ENCODE measurements around the gene MLLT10.

MLLT10 gene

GRCh38 chr10:21661935-21662334, 127.9 kb downstream of the MLLT10 start:
- Mint-ChIP-seq H3K4me1 (ENCODE audit: low read depth) (peaks cover 21% of the 10 kb centered on the region), H3K4me3 (no peak overlapping the region), H3K27ac (no peak overlapping the region), H3K27me3 (ENCODE audit: low read depth) (no peaks in the 10 kb centered on the region), H3K36me3 (ENCODE audit: low read depth) (peaks cover 5% of the 10 kb centered on the region), H3K9me3 (no peaks in the 10 kb centered on the region)
- DNase-seq (ENCODE audit: low spot score): no peak

GRCh38 chr10:21662635-21663034, 128.6 kb downstream of the MLLT10 start:
- Mint-ChIP-seq H3K4me3 (no peak overlapping the region), H3K9me3 (no peaks in the 10 kb centered on the region), H3K27me3 (ENCODE audit: low read depth) (no peaks in the 10 kb centered on the region), H3K27ac (no peak overlapping the region), H3K4me1 (ENCODE audit: low read depth) (peaks cover 25% of the 10 kb centered on the region), H3K36me3 (ENCODE audit: low read depth) (peaks cover 8% of the 10 kb centered on the region)
- no peak for DNase-seq (ENCODE audit: low spot score)

- no peak overlapping the region for H3K4me3 Mint-ChIP-seq
- peaks cover 11% of the 10 kb centered on the region for H3K36me3 Mint-ChIP-seq (ENCODE audit: low read depth)
- no peaks in the 10 kb centered on the region for H3K9me3 Mint-ChIP-seq
- no peaks in the 10 kb centered on the region for H3K27me3 Mint-ChIP-seq (ENCODE audit: low read depth)
- DNase-seq (ENCODE audit: low spot score): no peak
- peaks cover 15% of the 10 kb centered on the region for H3K4me1 Mint-ChIP-seq (ENCODE audit: low read depth)
- H3K27ac Mint-ChIP-seq: no peak overlapping the region
These were observed 134.8 kb downstream of the MLLT10 start for GRCh38 chr10:21668831-21669230.

DNA sequence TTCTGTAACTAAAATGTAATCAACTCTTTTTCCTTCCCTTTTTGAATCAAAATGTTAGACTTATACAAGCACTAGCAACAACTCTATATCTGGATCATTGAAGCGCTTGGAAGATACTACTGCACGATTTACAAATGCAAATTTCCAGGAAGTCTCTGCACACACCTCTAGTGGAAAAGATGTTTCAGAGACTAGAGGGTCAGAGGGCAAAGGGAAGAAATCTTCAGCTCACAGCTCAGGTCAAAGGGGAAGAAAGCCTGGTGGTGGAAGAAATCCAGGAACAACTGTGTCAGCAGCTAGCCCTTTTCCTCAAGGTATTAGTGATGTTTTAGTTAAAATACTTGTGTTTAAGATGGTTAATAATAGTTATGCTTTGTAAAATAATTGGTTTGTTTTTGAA, 136.4 kb downstream of the MLLT10 start:
- peaks cover 13% of the 10 kb centered on the region for H3K36me3 Mint-ChIP-seq (ENCODE audit: low read depth)
- H3K4me1 Mint-ChIP-seq (ENCODE audit: low read depth): peaks cover 15% of the 10 kb centered on the region
- H3K27me3 Mint-ChIP-seq (ENCODE audit: low read depth): no peaks in the 10 kb centered on the region
- H3K27ac Mint-ChIP-seq: no peak overlapping the region
- H3K4me3 Mint-ChIP-seq: no peak overlapping the region
- no peak for DNase-seq (ENCODE audit: low spot score)
- H3K9me3 Mint-ChIP-seq: no peaks in the 10 kb centered on the region

- no peak overlapping the region for H3K4me3 Mint-ChIP-seq
These were observed 139.6 kb downstream of the MLLT10 start for GRCh38 chr10:21673668-21674067.

GRCh38 chr10:21675157-21675796, 141.2 kb downstream of the MLLT10 start:
- Mint-ChIP-seq H3K27me3 (ENCODE audit: low read depth) (no peaks in the 10 kb centered on the region), H3K4me1 (ENCODE audit: low read depth) (peaks cover 5% of the 10 kb centered on the region), H3K4me3 (no peak overlapping the region), H3K36me3 (ENCODE audit: low read depth) (peaks cover 7% of the 10 kb centered on the region), H3K27ac (no peak overlapping the region), H3K9me3 (no peaks in the 10 kb centered on the region)
- no peak for DNase-seq (ENCODE audit: low spot score)

More at GRCh38 chr10:21673668-21674067, 139.6 kb downstream of the MLLT10 start:
- DNase-seq (ENCODE audit: low spot score): no peak
- no peaks in the 10 kb centered on the region for H3K27me3 Mint-ChIP-seq (ENCODE audit: low read depth)
- peaks cover 10% of the 10 kb centered on the region for H3K36me3 Mint-ChIP-seq (ENCODE audit: low read depth)
- H3K4me1 Mint-ChIP-seq (ENCODE audit: low read depth): peaks cover 9% of the 10 kb centered on the region
- no peaks in the 10 kb centered on the region for H3K9me3 Mint-ChIP-seq
- no peak overlapping the region for H3K27ac Mint-ChIP-seq

- Mint-ChIP-seq H3K9me3 (no peaks in the 10 kb centered on the region), H3K4me3 (no peak overlapping the region), H3K27me3 (ENCODE audit: low read depth) (no peaks in the 10 kb centered on the region), H3K27ac (no peak overlapping the region), H3K36me3 (ENCODE audit: low read depth) (peaks cover 10% of the 10 kb centered on the region), H3K4me1 (ENCODE audit: low read depth) (peaks cover 3% of the 10 kb centered on the region)
- DNase-seq (ENCODE audit: low spot score): no peak
These were observed 143.5 kb downstream of the MLLT10 start for GRCh38 chr10:21677551-21677950.

DNA sequence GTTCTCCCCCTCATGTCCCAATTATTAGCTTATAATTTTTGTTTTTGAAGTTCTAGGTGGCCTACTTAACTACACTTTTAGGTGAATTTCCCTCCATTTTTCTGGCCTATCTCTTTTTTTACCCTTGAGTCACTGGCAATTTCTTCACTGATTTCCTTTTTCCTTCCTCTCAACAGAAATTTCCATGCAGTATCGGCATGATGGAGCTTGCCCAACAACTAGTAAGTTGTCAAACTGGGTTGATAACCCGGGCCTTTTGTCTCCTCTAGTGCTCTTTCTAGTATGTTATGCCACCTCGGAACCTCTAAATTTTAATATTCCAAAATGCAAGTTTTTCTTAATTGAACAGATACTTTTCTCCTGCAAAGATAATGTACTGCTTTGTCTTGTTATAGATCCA, 147.1 kb downstream of the MLLT10 start:
- no peak overlapping the region for H3K4me3 Mint-ChIP-seq
- no peak overlapping the region for H3K27ac Mint-ChIP-seq
- H3K9me3 Mint-ChIP-seq: no peaks in the 10 kb centered on the region
- H3K27me3 Mint-ChIP-seq (ENCODE audit: low read depth): no peaks in the 10 kb centered on the region
- peaks cover 13% of the 10 kb centered on the region for H3K36me3 Mint-ChIP-seq (ENCODE audit: low read depth)
- no peak for DNase-seq (ENCODE audit: low spot score)
- H3K4me1 Mint-ChIP-seq (ENCODE audit: low read depth): no peaks in the 10 kb centered on the region

DNA sequence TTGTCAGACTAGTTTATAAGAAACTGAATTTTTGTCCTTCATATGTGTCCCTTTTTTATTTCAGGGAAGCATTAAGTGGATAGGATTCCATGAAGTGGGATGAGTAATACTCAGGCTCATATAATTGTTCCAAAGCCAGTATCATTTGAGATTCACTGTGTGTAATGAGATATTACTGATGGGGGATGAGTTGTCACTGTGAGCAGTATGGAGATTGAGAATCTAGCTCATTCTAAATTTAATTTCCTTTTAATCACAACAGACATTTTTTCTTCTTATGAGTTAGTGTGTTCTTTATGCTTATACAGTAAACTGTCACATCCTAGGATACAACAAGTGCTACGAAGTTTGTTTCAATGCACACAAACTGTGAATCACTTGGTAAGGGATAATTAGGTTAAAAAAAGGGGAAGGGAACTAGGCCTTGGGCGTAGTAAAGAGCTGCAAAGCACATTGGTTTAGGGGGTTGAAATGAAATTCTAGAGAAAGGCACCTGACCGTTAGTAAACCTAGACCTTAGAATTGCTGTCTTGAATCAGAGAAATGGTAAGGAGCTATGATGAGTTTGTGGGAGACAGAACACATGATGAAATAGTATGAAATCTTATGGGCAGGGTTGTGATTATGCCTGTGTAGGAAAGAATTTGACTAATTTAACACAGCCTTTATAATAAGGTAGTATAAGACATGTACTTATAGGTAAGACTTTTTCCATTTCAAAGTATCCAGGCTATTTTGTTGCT, 153.4 kb downstream of the MLLT10 start:
- H3K36me3 Mint-ChIP-seq (ENCODE audit: low read depth): peaks cover 23% of the 10 kb centered on the region
- no peak for DNase-seq (ENCODE audit: low spot score)
- no peak overlapping the region for H3K27ac Mint-ChIP-seq
- no peaks in the 10 kb centered on the region for H3K9me3 Mint-ChIP-seq
- H3K4me3 Mint-ChIP-seq: no peak overlapping the region
- no peaks in the 10 kb centered on the region for H3K27me3 Mint-ChIP-seq (ENCODE audit: low read depth)
- peaks cover 3% of the 10 kb centered on the region for H3K4me1 Mint-ChIP-seq (ENCODE audit: low read depth)

DNA sequence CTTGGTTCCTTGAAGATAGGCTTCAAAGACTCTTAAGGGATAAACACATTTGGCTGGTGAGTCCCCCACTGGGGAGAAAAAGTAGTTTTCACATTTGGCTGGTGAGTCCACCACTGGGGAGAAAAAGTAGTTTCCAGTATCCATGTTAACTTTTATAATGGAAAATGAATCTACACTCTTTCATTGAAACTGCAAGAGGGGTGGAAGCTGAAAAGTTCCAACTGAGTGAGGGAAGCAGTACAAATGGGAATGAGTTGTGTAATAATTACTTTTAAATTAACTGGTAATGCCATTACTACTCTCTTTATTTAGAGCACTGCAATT, 153.9 kb downstream of the MLLT10 start:
- no peak for DNase-seq (ENCODE audit: low spot score)
- no peaks in the 10 kb centered on the region for H3K27me3 Mint-ChIP-seq (ENCODE audit: low read depth)
- H3K9me3 Mint-ChIP-seq: no peaks in the 10 kb centered on the region
- no peak overlapping the region for H3K27ac Mint-ChIP-seq
- H3K4me1 Mint-ChIP-seq (ENCODE audit: low read depth): peaks cover 3% of the 10 kb centered on the region
- H3K4me3 Mint-ChIP-seq: no peak overlapping the region
- peaks cover 24% of the 10 kb centered on the region for H3K36me3 Mint-ChIP-seq (ENCODE audit: low read depth)

DNA sequence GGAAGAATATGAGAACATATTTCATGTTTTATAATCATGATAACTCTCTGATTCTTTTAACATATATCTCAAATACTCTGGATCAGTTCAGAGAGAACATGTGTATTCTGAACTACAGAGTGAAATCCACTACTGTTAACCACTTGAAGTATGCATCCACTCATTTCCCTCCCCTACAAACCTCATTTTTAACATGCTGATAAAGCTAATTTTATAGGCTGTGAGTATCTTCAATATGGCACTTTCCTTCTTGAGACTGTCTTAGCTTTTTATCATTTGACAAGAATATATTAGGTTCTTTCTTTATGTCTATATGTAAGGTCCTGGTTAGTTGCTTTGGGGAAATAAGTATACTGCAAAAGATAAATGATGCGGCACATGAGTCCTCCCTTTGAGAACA, 154.8 kb downstream of the MLLT10 start:
- no peaks in the 10 kb centered on the region for H3K9me3 Mint-ChIP-seq
- H3K27ac Mint-ChIP-seq: no peak overlapping the region
- peaks cover 24% of the 10 kb centered on the region for H3K36me3 Mint-ChIP-seq (ENCODE audit: low read depth)
- H3K4me1 Mint-ChIP-seq (ENCODE audit: low read depth): peaks cover 3% of the 10 kb centered on the region
- DNase-seq (ENCODE audit: low spot score): no peak
- no peaks in the 10 kb centered on the region for H3K27me3 Mint-ChIP-seq (ENCODE audit: low read depth)
- H3K4me3 Mint-ChIP-seq: no peak overlapping the region

DNA sequence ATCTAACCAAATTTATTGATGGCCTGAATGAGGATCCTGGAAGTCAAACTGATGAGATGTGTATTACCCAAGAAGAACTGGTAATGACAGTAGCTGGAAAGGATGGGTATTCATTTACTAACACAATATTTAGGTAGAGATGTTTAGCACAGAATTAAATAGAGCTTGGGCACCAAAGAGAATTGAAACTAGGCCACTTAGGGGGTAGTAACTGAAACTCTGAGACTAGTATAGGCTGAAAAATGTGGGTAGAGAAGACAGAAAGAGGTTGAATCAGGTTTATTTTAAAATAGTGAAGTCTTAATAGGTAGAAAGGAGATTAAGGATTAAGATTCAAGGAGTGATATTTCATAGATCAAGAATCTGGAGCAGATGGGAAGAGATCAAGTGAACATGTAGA, 155.8 kb downstream of the MLLT10 start:
- H3K36me3 Mint-ChIP-seq (ENCODE audit: low read depth): peaks cover 22% of the 10 kb centered on the region
- no peaks in the 10 kb centered on the region for H3K27me3 Mint-ChIP-seq (ENCODE audit: low read depth)

GRCh38 chr10:21692916-21693315, 158.9 kb downstream of the MLLT10 start:
- Mint-ChIP-seq H3K27me3 (ENCODE audit: low read depth) (no peaks in the 10 kb centered on the region), H3K4me3 (no peak overlapping the region), H3K9me3 (peaks cover 1% of the 10 kb centered on the region), H3K27ac (no peak overlapping the region), H3K36me3 (ENCODE audit: low read depth) (peaks cover 28% of the 10 kb centered on the region), H3K4me1 (ENCODE audit: low read depth) (peaks cover 2% of the 10 kb centered on the region)
- no peak for DNase-seq (ENCODE audit: low spot score)

More for the DNA sequence above, 155.8 kb downstream of the MLLT10 start:
- H3K4me1 Mint-ChIP-seq (ENCODE audit: low read depth): peaks cover 3% of the 10 kb centered on the region
- H3K4me3 Mint-ChIP-seq: no peak overlapping the region
- no peaks in the 10 kb centered on the region for H3K9me3 Mint-ChIP-seq
- no peak for DNase-seq (ENCODE audit: low spot score)
- no peak overlapping the region for H3K27ac Mint-ChIP-seq

- no peak for DNase-seq (ENCODE audit: low spot score)
- H3K27ac Mint-ChIP-seq: no peak overlapping the region
- H3K36me3 Mint-ChIP-seq (ENCODE audit: low read depth): peaks cover 30% of the 10 kb centered on the region
- no peaks in the 10 kb centered on the region for H3K27me3 Mint-ChIP-seq (ENCODE audit: low read depth)
- H3K9me3 Mint-ChIP-seq: peaks cover 6% of the 10 kb centered on the region
- peaks cover 2% of the 10 kb centered on the region for H3K4me1 Mint-ChIP-seq (ENCODE audit: low read depth)
- H3K4me3 Mint-ChIP-seq: no peak overlapping the region
These were observed 159.4 kb downstream of the MLLT10 start for GRCh38 chr10:21693418-21693817.

DNA sequence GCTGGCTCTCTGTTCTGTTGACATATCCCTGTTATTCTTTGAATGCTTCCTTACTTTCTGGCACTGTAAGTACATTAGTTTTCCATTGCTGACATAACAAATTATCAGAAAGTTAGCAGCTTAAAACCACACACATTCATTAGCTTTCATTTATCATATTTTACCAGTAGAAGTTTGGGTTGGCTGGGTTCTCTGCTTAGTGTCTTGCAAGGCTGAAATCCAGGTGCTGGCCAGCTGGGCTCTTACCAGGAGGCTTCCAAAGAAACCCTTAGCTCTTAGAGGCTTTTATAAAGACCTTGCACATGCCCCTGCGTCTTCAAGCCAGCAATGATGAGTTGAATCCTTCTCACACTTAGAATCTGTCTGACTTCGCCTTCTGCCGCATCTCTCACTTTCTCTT, 160.6 kb downstream of the MLLT10 start:
- Mint-ChIP-seq H3K4me3 (no peak overlapping the region), H3K27me3 (ENCODE audit: low read depth) (no peaks in the 10 kb centered on the region), H3K4me1 (ENCODE audit: low read depth) (peaks cover 2% of the 10 kb centered on the region), H3K9me3 (peaks cover 16% of the 10 kb centered on the region), H3K27ac (no peak overlapping the region), H3K36me3 (ENCODE audit: low read depth) (peaks cover 33% of the 10 kb centered on the region)
- DNase-seq (ENCODE audit: low spot score): no peak

Data from T-helper 2 cell treated with Interferon-gamma antibody and Interleukin-4, amounts not matched to agents 5 μg/mL and 100 μg/mL, for 36 hours (primary cell).